ENCODE measurements around the gene PABPC1L.

PABPC1L gene

DNA sequence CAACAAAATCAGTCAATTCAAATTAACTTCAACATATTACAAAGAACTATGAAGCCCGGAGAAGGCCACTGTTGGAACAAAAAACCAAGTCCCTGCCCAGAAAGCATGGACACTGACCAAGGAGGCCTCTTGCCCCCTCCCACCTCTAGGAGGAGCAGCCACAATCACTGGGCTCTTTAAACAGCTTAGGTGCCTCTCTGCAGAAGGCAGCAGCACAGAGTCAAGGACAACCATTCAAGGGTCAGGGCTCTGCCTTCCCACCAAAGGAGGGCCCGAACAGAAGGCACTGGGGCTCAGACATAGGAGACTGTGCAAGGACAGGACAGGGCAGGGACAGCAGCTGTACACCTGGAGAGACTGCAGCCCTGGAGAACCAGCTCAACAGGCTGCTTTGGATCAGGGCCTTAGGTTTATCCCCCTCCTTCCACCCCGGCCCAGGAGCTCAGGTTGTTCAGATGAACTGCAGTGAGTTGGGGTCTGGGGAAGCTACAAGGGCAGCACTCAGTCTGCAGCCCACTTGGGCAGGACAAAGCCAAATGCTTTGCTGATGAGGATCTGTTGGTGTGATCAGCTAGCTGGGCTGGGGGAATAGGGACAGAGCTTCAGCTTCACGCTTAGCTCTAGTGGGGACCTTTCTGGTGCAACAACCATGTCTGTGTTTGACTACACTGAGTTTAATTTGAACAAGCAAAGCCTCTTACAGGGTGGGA lies 32.6 kb downstream of the PABPC1L start:
- H3K4me3 ChIP-seq (ENCODE audit: low read depth, low read length): no peak overlapping the region
- TF ChIP-seq, protein P1, sequence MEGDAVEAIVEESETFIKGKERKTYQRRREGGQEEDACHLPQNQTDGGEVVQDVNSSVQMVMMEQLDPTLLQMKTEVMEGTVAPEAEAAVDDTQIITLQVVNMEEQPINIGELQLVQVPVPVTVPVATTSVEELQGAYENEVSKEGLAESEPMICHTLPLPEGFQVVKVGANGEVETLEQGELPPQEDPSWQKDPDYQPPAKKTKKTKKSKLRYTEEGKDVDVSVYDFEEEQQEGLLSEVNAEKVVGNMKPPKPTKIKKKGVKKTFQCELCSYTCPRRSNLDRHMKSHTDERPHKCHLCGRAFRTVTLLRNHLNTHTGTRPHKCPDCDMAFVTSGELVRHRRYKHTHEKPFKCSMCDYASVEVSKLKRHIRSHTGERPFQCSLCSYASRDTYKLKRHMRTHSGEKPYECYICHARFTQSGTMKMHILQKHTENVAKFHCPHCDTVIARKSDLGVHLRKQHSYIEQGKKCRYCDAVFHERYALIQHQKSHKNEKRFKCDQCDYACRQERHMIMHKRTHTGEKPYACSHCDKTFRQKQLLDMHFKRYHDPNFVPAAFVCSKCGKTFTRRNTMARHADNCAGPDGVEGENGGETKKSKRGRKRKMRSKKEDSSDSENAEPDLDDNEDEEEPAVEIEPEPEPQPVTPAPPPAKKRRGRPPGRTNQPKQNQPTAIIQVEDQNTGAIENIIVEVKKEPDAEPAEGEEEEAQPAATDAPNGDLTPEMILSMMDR (conservative IDR thresholded peaks at IDR 0.05; ENCODE audit: low read depth, low read length): no peak
- no peak for DNase-seq (ENCODE audit: low read depth)

DNA sequence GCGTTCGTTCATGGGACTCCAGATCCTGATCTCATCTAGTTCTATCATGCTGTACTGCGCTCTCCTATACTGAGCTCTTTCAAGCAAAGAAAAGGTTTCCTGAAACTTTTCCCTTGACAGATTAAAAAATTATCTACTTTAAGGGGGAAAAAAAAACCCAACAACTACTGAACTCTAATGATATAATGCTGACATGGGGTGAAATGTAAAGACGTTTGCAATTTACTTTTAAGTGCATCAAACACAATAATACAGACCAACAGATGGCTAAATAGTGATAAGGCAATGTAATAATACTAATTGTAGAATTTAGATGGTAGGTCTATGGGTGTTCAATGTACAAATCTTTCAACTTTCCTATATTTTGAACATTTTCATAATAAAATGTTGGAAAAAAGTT lies 34.0 kb downstream of the PABPC1L start:
- TF ChIP-seq, protein P1 (conservative IDR thresholded peaks at IDR 0.05; ENCODE audit: low read depth, low read length): no peak
- no peak overlapping the region for H3K4me3 ChIP-seq (ENCODE audit: low read depth, low read length)
- no peak for DNase-seq (ENCODE audit: low read depth)

DNA sequence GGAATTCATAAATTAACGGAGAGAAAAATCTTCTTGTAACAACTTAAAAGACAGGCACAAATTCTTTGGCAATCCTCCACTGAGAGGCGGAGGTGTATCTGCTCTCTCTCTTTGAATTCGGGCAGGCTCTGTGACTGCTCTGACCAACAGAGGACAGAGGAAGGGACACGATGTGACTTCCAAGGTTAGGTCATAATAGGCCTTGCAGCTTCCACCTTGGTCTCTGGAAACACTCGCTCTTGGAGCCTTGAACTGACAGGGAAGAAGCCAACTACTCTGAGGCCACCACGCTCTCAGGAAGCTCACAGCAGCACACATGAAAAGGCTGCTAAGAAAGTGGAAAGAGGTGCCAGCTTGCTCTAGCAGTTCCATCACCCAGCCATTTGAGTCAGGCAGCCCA lies 35.4 kb downstream of the PABPC1L start:
- H3K4me3 ChIP-seq (ENCODE audit: low read depth, low read length): no peak overlapping the region
- TF ChIP-seq, protein P1 (conservative IDR thresholded peaks at IDR 0.05; ENCODE audit: low read depth, low read length): no peak
- DNase-seq (ENCODE audit: low read depth): no peak

DNA sequence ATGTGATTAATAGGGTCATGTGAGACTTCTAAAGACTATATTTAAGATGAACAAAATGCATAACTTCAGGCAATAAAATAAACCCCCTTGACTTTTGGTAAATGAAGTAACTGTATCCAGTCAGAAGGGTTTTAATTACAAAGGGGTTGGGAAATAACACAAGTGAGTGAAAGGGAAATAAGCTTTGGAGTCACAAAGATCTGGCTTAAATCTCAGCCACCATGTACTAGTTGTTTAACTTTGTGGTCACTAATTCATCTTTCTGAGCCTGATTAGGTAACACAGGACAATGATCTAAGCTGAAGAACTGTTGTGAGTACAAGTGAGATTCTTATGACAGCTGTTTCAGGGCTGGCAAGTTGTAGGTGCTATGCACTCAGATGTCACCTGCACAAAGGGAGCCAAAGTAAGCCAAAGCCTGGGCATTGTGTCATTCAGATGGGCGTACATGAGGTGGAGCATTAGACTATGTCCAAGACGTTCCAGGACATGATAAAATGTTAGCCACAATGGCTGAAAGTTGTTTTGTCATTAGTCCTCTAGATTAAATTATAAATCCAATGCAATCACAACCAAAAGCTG lies 36.5 kb downstream of the PABPC1L start:
- TF ChIP-seq, protein P1 (conservative IDR thresholded peaks at IDR 0.05; ENCODE audit: low read depth, low read length): no peak
- DNase-seq (ENCODE audit: low read depth): no peak
- no peak overlapping the region for H3K4me3 ChIP-seq (ENCODE audit: low read depth, low read length)

DNA sequence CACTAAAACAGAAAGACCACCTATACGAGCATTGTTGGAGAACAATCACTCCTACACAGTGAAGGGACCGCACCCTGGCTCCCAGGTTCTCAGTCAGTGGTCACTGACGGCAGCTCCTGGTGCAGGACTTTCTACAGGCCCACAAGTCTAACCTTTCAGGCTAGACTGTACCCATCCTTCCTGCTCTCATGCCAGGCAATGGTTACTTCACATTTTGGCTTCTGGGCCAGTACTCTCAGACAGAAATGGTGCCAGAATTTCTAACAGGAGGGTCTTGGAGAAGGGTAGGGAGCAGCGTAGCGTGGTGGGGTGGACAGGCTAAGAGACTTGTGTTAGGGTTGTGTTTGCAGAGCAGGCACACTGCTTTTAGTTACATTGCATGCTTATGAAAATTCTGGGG lies 38.2 kb downstream of the PABPC1L start:
- DNase-seq (ENCODE audit: low read depth): no peak
- TF ChIP-seq, protein P1 (conservative IDR thresholded peaks at IDR 0.05; ENCODE audit: low read depth, low read length): no peak
- H3K4me3 ChIP-seq (ENCODE audit: low read depth, low read length): no peak overlapping the region

DNA sequence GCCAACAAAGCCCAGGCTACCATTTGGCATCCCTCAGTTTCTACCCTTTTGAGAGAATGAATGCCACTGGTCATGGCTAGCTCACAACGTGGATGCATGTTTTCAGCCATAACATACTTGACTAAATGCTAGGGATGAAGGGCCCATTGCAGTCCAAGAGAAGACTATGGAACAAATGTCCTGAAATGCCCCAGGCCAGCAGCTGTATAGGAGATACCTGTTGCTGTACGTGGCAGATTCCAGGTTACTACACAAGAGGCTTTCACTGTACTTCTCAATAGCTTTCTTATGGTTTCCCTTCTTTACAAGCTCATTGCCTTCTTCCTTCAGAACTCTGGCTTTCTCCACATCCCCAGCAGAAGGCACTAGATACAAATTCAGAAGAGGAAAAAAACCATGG lies 38.7 kb downstream of the PABPC1L start:
- DNase-seq (ENCODE audit: low read depth): no peak
- TF ChIP-seq, protein P1 (conservative IDR thresholded peaks at IDR 0.05; ENCODE audit: low read depth, low read length): no peak
- H3K4me3 ChIP-seq (ENCODE audit: low read depth, low read length): no peak overlapping the region

DNA sequence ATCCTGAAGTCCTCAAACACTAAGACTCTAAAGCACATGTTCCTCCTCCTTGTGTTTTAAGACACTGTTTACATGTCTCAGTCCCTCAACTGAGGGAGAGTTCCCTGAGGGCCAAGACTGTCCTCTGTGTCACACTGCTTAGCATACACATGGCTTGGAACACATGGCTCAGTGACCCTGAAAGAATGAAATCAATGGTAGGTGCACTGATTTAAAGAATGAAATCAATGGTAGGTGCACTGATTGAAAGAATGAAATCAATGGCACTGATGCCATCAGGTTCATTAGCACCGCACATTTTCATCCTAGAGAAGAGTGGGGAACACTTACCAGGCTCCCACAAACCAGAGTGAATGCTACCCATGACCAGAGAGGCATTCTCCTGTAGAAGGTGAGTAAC lies 40.5 kb downstream of the PABPC1L start:
- no peak for DNase-seq (ENCODE audit: low read depth)
- H3K4me3 ChIP-seq (ENCODE audit: low read depth, low read length): no peak overlapping the region
- TF ChIP-seq, protein P1 (conservative IDR thresholded peaks at IDR 0.05; ENCODE audit: low read depth, low read length): no peak

Data from choroid plexus epithelial cell (primary cell).